ENCODE data around the gene PLD4.
"Not testable (repeated sequence)": the region's sequence is repeated elsewhere in the genome, so short reads cannot be mapped to it uniquely, and the experiment has no call there.

Gene PLD4

DNA sequence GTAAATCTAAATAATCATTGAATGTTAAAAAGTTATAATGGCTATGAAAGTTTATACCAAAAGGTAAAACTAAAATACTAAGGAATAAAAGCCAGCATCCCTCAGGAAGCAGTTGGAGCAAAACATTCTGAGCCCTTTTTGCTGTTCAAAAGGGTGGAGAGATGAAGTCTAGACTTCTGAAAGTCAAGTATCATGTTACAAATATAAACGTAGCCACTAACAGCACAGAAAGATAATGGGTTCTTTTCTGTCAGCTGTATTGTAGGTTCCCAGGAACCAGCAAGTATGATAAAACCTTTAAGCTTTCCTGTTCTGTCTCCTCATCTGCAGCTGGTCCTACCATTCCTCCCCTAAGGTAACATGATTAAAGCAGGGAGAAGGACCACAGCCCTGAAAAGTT, 16.4 kb upstream of the PLD4 start:
- H3K27ac ChIP-seq: no peak overlapping the region
- H3K9ac ChIP-seq: no peak overlapping the region
- no peak overlapping the region for H3K4me2 ChIP-seq
- H3K4me3 ChIP-seq: no peak overlapping the region
- H4K20me1 ChIP-seq: no peaks in the 10 kb centered on the region
- H3K4me1 ChIP-seq: peaks cover 12 to 24% (median 20%) of the 10 kb centered on the region in 10 experiments
- TF ChIP-seq Cebpa-rat (IDR thresholded peaks at IDR 0.05): no peak
- H3K27me3 ChIP-seq: no peaks in the 10 kb centered on the region
- peaks cover 35 to 50% (median 47%) of the 10 kb centered on the region in 11 experiments for H3K9me3 ChIP-seq (replicated peaks in 1 of 11)
- no peaks in the 10 kb centered on the region; a peak in 1 of 22 replicates for H3K36me3 ChIP-seq

GRCh38 chr14:104912053-104912452, 12.6 kb upstream of the PLD4 start:
- H3K36me3 ChIP-seq: no peaks in the 10 kb centered on the region; a peak in 1 of 22 replicates
- peaks cover 40 to 50% (median 45%) of the 10 kb centered on the region in 11 experiments for H3K9me3 ChIP-seq (replicated peaks in 1 of 11)
- H3K4me1 ChIP-seq: peaks cover 0 to 4% (median 0%) of the 10 kb centered on the region in 10 experiments; a peak in 8 of 20 replicates
- H3K27me3 ChIP-seq: no peaks in the 10 kb centered on the region
- H3K4me3 ChIP-seq: no peak overlapping the region
- H3K4me2 ChIP-seq: no peak overlapping the region
- TF ChIP-seq Cebpa-rat (IDR thresholded peaks at IDR 0.05): no peak
- H3K9ac ChIP-seq: no peak overlapping the region
- no peaks in the 10 kb centered on the region for H4K20me1 ChIP-seq
- H3K27ac ChIP-seq: no peak overlapping the region

DNA sequence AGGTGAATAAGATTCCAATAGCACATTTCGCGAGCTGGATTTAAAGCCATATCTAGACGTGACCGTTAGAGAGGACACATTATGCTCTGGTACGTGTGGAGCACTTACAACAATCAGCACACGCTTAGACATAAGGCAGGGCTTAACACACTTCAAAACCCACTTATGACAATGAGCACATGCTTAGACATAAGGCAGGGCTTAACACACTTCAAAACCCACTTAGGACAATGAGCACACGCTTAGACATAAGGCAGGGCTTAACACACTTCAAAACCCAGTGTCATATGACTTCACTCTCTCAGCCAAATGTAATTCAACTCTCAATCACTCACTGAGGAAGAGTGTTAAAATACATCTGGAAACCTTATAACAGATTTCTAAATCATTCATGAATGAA, 11.2 kb upstream of the PLD4 start:
- no peak for TF ChIP-seq Cebpa-rat (IDR thresholded peaks at IDR 0.05)
- H3K36me3 ChIP-seq: no peaks in the 10 kb centered on the region; a peak in 1 of 22 replicates
- H3K9ac ChIP-seq: no peak overlapping the region
- no peak overlapping the region for H3K27ac ChIP-seq
- H3K4me3 ChIP-seq: no peak overlapping the region
- H4K20me1 ChIP-seq: no peaks in the 10 kb centered on the region
- no peak overlapping the region for H3K4me2 ChIP-seq
- H3K4me1 ChIP-seq: peaks cover 0 to 10% (median 0%) of the 10 kb centered on the region in 10 experiments; a peak in 8 of 20 replicates
- peaks cover 32 to 41% (median 36%) of the 10 kb centered on the region in 11 experiments for H3K9me3 ChIP-seq (replicated peaks in 1 of 11)
- no peaks in the 10 kb centered on the region for H3K27me3 ChIP-seq

DNA sequence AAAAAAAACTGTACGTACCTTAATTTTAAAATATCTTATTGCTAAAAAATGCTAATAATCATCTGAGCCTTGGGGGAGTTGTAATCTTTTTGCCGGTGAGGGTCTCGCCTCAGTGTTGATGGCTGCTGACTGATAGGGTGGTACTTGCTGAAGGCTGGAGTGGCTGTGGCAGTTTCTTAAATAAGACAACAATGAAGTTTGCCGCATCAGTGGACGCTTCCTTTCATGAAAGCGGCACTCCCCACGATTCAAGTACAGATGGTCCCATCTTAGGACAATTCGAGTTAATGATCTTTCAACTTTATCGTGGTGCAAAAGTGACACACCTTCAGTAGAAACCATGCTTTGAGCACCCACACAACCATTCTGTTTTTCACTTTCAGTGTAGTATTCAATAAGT, 7.6 kb upstream of the PLD4 start:
- Histone ChIP-seq H3K27ac (no peak overlapping the region), H3K4me1 (peaks cover 0 to 23% (median 13%) of the 10 kb centered on the region in 10 experiments; a peak in 14 of 20 replicates), H3K36me3 (no peaks in the 10 kb centered on the region; a peak in 1 of 22 replicates), H3K9me3 (replicated peaks in 1 of 11) (peaks cover 10 to 18% (median 14%) of the 10 kb centered on the region in 11 experiments), H3K4me3 (no peak overlapping the region), H3K27me3 (no peaks in the 10 kb centered on the region), H3K4me2 (peak overlapping the region in 6 of 11 experiments; percentile 15 to 45 (median 34); a peak in 10 of 22 replicates), H4K20me1 (no peaks in the 10 kb centered on the region), H3K9ac (no peak overlapping the region)
- TF ChIP-seq Cebpa-rat (IDR thresholded peaks at IDR 0.05): no peak

GRCh38 chr14:104917993-104918392, 6.7 kb upstream of the PLD4 start:
- no peak for TF ChIP-seq Cebpa-rat (IDR thresholded peaks at IDR 0.05)
- Histone ChIP-seq H3K4me1 (peaks cover 5 to 31% (median 19%) of the 10 kb centered on the region in 10 experiments), H3K9me3 (replicated peaks in 1 of 11) (peaks cover 1 to 9% (median 5%) of the 10 kb centered on the region in 11 experiments; a peak in 21 of 22 replicates), H3K4me3 (no peak overlapping the region), H3K27ac (no peak overlapping the region), H3K36me3 (no peaks in the 10 kb centered on the region), H3K4me2 (no peak overlapping the region), H3K9ac (no peak overlapping the region), H4K20me1 (no peaks in the 10 kb centered on the region), H3K27me3 (no peaks in the 10 kb centered on the region)

DNA sequence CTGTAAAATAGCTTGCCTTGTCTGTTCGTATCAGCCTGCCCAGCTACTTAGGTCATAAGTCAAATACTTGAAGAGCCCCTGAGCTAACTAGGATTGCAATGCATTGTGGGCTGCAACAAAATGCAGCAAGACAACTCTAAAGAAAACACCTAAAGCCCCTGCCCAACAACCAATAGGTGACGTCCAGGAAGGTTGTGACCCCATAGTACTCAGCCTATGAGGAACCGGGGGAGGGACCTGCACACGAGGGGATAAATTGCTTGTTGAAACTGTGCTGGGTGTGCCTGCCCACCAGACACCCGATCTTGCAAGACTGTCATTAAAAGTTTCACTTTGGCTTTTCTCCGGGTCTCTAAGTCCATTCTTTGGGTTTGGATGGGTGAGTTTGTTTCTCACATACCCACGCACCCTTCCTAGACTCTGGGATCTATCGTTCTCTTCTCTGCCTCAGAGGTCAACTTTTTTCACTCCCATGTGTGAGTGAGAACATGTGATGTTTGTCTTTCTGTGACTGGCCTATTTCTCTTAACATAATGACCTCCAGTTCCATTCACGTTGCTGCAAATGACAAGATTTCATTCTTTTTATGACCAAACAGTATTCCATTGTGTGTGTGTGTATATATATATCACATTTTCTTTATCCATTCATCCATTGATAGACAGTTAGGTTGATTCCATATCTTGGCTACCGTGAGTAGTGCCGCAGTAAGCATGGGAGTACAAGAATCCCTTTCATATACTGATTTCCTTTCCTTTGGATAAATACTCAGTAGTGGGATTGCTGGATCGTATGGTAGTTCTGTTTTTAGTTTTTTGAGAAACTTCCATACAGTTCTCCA, 5.3 kb upstream of the PLD4 start:
- H3K9me3 ChIP-seq (replicated peaks in 1 of 11); H3K9ac ChIP-seq; H3K27me3 ChIP-seq; H3K4me3 ChIP-seq; H4K20me1 ChIP-seq; H3K36me3 ChIP-seq; H3K27ac ChIP-seq: not testable (repeated sequence)
- Histone ChIP-seq H3K4me2 (peak overlapping the region in 7 of 11 experiments; percentile 16 to 48 (median 36); a peak in 8 of 22 replicates), H3K4me1 (peaks cover 19 to 44% (median 33%) of the 10 kb centered on the region in 10 experiments)

- Histone ChIP-seq H3K4me1 (peaks cover 25 to 50% (median 39%) of the 10 kb centered on the region in 10 experiments), H3K4me3 (no peak overlapping the region), H3K36me3 (no peaks in the 10 kb centered on the region), H3K9me3 (replicated peaks in 1 of 11) (peaks cover 3 to 8% (median 7%) of the 10 kb centered on the region in 11 experiments; a peak in 15 of 22 replicates), H3K9ac (no peak overlapping the region), H3K4me2 (peak overlapping the region in 7 of 11 experiments; percentile 16 to 48 (median 36); a peak in 9 of 22 replicates), H4K20me1 (peaks cover 0 to 3% (median 0%) of the 10 kb centered on the region in 11 experiments; a peak in 1 of 22 replicates), H3K27me3 (no peaks in the 10 kb centered on the region), H3K27ac (no peak overlapping the region)
- TF ChIP-seq Cebpa-rat (IDR thresholded peaks at IDR 0.05): no peak
Observed at GRCh38 chr14:104919993-104920315, 4.7 kb upstream of the PLD4 start.

DNA sequence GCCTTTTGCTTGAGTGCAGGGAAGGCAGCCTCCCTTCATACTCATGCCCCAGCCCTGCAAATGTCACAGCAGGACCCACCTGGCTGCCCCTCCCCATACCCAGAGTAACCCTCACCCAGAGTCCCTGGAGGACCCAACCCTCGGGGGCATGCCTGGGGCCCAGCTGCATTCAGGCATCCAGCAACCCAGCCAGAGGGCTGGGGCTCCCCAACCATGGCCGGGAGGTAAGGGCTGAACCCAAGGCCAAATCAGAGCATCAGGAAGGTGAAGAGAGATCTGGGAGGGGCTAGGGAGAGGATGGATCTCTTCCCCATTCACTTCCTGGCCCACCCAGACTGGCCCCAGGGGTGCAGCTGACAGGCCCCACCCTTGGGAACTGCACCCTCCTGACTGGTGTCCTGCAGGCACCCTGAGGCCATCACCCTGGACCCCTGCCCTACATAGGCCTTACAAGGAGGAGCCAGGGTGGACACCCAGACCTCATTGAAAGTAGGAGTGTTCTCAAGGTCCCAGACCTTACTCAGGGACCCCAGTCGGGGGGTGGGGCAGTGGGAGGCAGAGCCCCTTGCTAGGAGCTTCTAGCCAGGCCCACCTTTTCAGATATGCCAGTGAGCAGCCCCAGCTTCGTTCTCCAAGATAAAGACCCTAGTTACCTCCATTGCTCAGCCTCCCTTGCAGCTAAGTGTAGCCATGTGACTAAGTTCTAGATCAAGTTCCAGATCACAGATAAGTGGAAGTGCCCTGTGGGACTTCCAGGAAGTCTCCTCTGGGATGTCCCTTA, 849 bp upstream of the PLD4 start:
- H3K27ac ChIP-seq: peak overlapping the region in 8 of 11 experiments; percentile 75 to 91 (median 82); a peak in 16 of 22 replicates
- H3K4me1 ChIP-seq: peaks cover 61 to 78% (median 72%) of the 10 kb centered on the region in 10 experiments
- peak overlapping the region; percentile 89 to 100 (median 98) for H3K4me2 ChIP-seq
- H3K9ac ChIP-seq: peak overlapping the region in 6 of 11 experiments; percentile 27 to 81 (median 58); a peak in 6 of 22 replicates
- peaks cover 0 to 35% (median 0%) of the 10 kb centered on the region in 11 experiments; a peak in 5 of 22 replicates for H4K20me1 ChIP-seq
- H3K9me3 ChIP-seq (replicated peaks in 1 of 11): peaks cover 3 to 8% (median 7%) of the 10 kb centered on the region in 11 experiments; a peak in 15 of 22 replicates
- H3K36me3 ChIP-seq: peaks cover 0 to 5% (median 0%) of the 10 kb centered on the region in 11 experiments; a peak in 5 of 22 replicates
- H3K27me3 ChIP-seq: no peaks in the 10 kb centered on the region
- peak overlapping the region in 4 of 10 experiments; percentile 2 to 66 (median 35); a peak in 3 of 20 replicates for H3K4me3 ChIP-seq
- no peak for TF ChIP-seq Cebpa-rat (IDR thresholded peaks at IDR 0.05)

All from BLaER1 treated with 17β-estradiol and CSF1 and Interleukin-3, amounts not matched to agents 10 nM and 100 nM (cell line).